22Rv1 (cell line): ENCODE data around the gene AK2.
A peak's percentile ranks its signal among the peaks of the same experiment; 100 is the strongest.

Experiments used
- H3K27ac ChIP-seq: fragments of 450-650 bp; 2 replicates; pipeline ENCODE4 v1.5.1; 2017
- CTCF ChIP-seq: fragments of 450-650 bp; IDR thresholded peaks from 2 replicates; pipeline ENCODE4 v1.5.1; 2017; ENCODE audit warnings: mild to moderate bottlenecking
- ZFX ChIP-seq: fragments of 450-650 bp; IDR thresholded peaks from 2 replicates; pipeline ENCODE4 v1.6.1; 2017; ENCODE audit warnings: antibody characterized with exemption, borderline replicate concordance

The AK2 gene

GRCh38 chr1:32964461-32965250, 72.0 kb downstream of the AK2 start, which contains the start of gene RNF19B:
TSS of gene RNF19B (minus strand) at chr1:32964809. CDS start at chr1:32964685, 124 bp downstream.
- TF ChIP-seq CTCF (no peak), ZFX (no peak)
- H3K27ac ChIP-seq: peak within 1 kb of the TSS; percentile 79

GRCh38 chr1:32963746-32964460, 72.8 kb downstream of the AK2 start:
- no peak for TF ChIP-seq CTCF
- no peak for TF ChIP-seq ZFX
- peak overlapping the region; percentile 79 for H3K27ac ChIP-seq

- no peak overlapping the region for H3K27ac ChIP-seq
- no peak for TF ChIP-seq CTCF
- TF ChIP-seq ZFX: no peak
Observed at GRCh38 chr1:32962248-32962896, 74.3 kb downstream of the AK2 start.

GRCh38 chr1:32960819-32961355, 75.8 kb downstream of the AK2 start:
- H3K27ac ChIP-seq: no peak overlapping the region
- TF ChIP-seq ZFX (no peak), CTCF (no peak)

- no peak for TF ChIP-seq ZFX
- H3K27ac ChIP-seq: no peak overlapping the region
Observed at GRCh38 chr1:32960342-32960741, 76.3 kb downstream of the AK2 start.

- no peak overlapping the region for H3K27ac ChIP-seq
- no peak for TF ChIP-seq ZFX
- TF ChIP-seq CTCF: no peak
Observed at GRCh38 chr1:32958827-32959226, 77.9 kb downstream of the AK2 start.
